Natural killer cell treated with Interleukin-12 subunit alpha and Interleukin-12 subunit beta and Interleukin-15 and Interleukin-18, amount 100 ng/mL, for 72 hours (primary cell): Measurements from ENCODE around the gene LIMA1. TPM values are rescaled to one million over a fixed set of nuclear protein-coding genes. Genes with fewer than 3 reads are reported as not detected.
"Not testable (repeated sequence)": the region's sequence is repeated elsewhere in the genome, so short reads cannot be mapped to it uniquely, and the experiment has no call there.

Source experiments
- ATAC-seq, 2 donors: fragments of 150-1000 bp; cut with Tn5 transposase in 1 of 2; sonication (Bioruptor Pico), chemical (Tn5 transposase) in 1 of 2; 2 replicates each; pipeline ENCODE4 v1.10.0; 2021
- DNase-seq: peaks from one replicate; pipeline ENCODE4 v3.0.0; 2022; ENCODE audit warnings: low spot score
- H3K27ac Mint-ChIP-seq, 2 donors: 1 replicate in 1 of 2; 2 replicates in 1 of 2; pipeline ENCODE4 v1.8.0; 2022; ENCODE audit warnings: mixed read lengths in 2 of 2, mild to moderate bottlenecking in 1 of 2, moderate library complexity in 1 of 2
- H3K27me3 Mint-ChIP-seq, 2 donors: 1 replicate in 1 of 2; 2 replicates in 1 of 2; pipeline ENCODE4 v1.8.0; 2022; ENCODE audit warnings: mixed read lengths in 2 of 2
- H3K36me3 Mint-ChIP-seq: one replicate; pipeline ENCODE4 v1.8.0; 2022; ENCODE audit warnings: mixed read lengths
- H3K4me1 Mint-ChIP-seq, 2 donors: 1 replicate in 1 of 2; 2 replicates in 1 of 2; pipeline ENCODE4 v1.8.0; 2022; ENCODE audit warnings: low read depth in 2 of 2, mixed read lengths in 2 of 2, mild to moderate bottlenecking in 1 of 2
- H3K4me3 Mint-ChIP-seq: one replicate; pipeline ENCODE4 v1.8.0; 2022; ENCODE audit warnings: mixed read lengths
- H3K9me3 Mint-ChIP-seq: 2 replicates; pipeline ENCODE4 v1.8.0; 2022; ENCODE audit warnings: mixed read lengths
- total RNA-seq, 2 donors: library from RNA; stranded (reverse); gene quantifications; one replicate each; pipeline ENCODE4 v1.2.3, GENCODE V29; 2022

LIMA1 gene
- total RNA-seq, 2 donors from 2014 or later: 15.3 to 41.3 TPM

DNA sequence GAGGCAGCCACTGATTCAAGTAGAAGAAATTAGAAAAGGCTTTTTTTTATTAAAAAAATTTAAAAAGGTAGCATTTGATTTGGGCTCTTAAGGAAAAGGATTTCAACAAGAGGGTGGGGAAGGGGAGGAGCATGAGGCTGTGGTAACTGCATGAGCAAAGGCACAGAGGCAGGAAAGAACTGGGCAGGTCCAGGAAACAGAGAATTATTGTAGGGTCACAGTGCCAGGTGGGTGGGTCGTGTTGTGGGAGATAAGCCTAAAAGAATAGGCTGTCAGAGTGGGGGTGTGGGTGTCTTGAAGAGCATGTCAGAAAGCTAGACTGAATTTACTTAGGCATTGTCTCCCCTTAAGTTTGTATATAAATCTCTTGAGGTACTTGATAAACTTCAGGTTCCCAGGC, 7.8 kb downstream of the LIMA1 start:
- Mint-ChIP-seq H3K4me3 (no peak overlapping the region), H3K27me3 (no peaks in the 10 kb centered on the region), H3K36me3 (no peaks in the 10 kb centered on the region), H3K27ac (no peak overlapping the region), H3K4me1 (no peaks in the 10 kb centered on the region), H3K9me3 (no peaks in the 10 kb centered on the region)
- ATAC-seq: no peak
- no peak for DNase-seq

DNA sequence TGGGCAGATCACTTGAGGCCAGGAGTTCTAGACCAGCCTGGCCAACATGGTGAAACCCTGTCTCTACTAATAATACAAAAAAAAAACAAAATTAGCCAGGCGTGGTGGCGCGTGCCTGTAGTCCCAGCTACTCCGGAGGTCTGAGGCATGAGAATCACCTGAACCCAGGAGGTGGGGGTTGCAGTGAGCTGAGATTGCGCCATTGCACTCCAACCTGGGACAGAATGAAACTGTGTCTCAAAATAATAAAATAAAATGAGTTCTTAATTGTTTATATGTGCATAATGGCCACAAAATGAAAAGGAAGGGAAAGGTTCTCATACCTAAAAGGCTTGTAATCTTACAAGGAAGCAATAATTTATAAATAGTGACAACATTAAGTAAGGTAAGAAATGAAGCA, 8.2 kb downstream of the LIMA1 start:
- not testable (repeated sequence) for DNase-seq, H3K36me3 Mint-ChIP-seq, H3K9me3 Mint-ChIP-seq, H3K27me3 Mint-ChIP-seq, H3K4me3 Mint-ChIP-seq, H3K4me1 Mint-ChIP-seq, H3K27ac Mint-ChIP-seq, ATAC-seq

GRCh38 chr12:50271724-50272247, 11.5 kb downstream of the LIMA1 start:
- ATAC-seq (no peak), DNase-seq (no peak)
- H3K4me1 Mint-ChIP-seq: no peaks in the 10 kb centered on the region
- H3K27me3 Mint-ChIP-seq: no peaks in the 10 kb centered on the region
- no peak overlapping the region for H3K27ac Mint-ChIP-seq
- H3K36me3 Mint-ChIP-seq: no peaks in the 10 kb centered on the region
- H3K4me3 Mint-ChIP-seq: no peak overlapping the region
- H3K9me3 Mint-ChIP-seq: no peaks in the 10 kb centered on the region

DNA sequence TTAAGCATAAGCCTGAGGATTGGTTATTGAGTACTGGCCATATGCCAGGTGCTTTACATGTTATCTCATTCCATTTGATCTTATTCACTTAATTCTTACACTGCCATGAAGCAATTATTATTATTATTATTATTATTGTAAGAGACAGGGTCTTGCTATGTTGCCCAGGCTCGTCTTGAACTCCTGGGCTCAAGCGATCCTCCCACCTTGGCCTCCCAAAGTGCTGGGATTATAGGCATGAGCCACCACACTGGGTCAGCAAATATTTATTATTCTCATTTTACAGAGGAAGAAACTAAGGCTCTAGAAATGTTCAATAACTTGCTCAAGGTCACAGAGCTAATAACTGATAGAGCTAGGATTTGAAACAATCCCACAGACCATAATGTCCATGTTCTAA, 14.8 kb downstream of the LIMA1 start:
- Mint-ChIP-seq H3K9me3 (no peaks in the 10 kb centered on the region), H3K36me3 (no peaks in the 10 kb centered on the region), H3K27ac (no peak overlapping the region), H3K27me3 (no peaks in the 10 kb centered on the region), H3K4me3 (no peak overlapping the region), H3K4me1 (no peaks in the 10 kb centered on the region)
- ATAC-seq (no peak), DNase-seq (no peak)

GRCh38 chr12:50265770-50266524, 17.4 kb downstream of the LIMA1 start:
- ATAC-seq (no peak), DNase-seq (no peak)
- Mint-ChIP-seq H3K27ac (no peak overlapping the region), H3K4me3 (no peak overlapping the region), H3K4me1 (no peaks in the 10 kb centered on the region), H3K9me3 (no peaks in the 10 kb centered on the region), H3K27me3 (no peaks in the 10 kb centered on the region), H3K36me3 (no peaks in the 10 kb centered on the region)

DNA sequence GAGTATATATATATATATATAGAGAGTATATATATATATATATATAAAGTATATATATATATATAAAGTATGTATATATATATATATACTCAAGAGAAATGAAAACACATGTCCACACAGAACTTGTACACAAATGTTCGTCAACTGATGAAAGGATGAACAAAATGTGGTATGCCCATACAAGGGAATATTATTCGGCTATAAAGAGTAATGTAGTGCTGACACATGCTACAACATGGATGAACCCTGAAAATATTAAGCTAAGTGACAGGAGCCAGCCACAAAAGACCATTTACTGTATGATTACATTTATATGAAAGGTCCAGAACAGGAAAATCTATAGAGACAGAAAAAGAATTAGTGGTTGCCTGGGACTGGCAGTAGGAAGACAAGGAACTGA, 19.5 kb downstream of the LIMA1 start:
- Mint-ChIP-seq H3K4me3 (no peak overlapping the region), H3K27me3 (no peaks in the 10 kb centered on the region)
- no peak for ATAC-seq

DNA sequence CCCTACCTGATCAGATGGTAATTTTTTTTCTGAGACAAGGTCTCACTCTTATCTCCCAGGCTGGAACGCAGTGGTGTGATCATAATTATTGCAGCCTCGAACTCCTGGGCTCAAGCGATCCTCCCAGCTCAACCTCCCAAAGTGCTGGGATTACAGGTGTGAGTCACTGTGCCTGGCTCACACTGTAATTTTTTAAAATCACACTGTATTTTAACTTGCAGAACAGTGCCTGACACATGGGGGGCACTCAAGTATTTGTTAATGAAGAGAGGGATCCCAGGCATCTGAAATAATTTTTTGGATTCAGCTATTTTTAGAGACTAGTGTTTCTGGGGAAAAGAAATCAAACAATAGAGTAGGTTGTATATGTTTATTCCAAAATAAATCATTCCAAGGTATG, 21.7 kb downstream of the LIMA1 start:
- Mint-ChIP-seq H3K27me3 (no peaks in the 10 kb centered on the region), H3K27ac (no peak overlapping the region), H3K36me3 (no peaks in the 10 kb centered on the region), H3K4me3 (no peak overlapping the region), H3K9me3 (no peaks in the 10 kb centered on the region), H3K4me1 (no peaks in the 10 kb centered on the region)
- DNase-seq (no peak), ATAC-seq (no peak)

More for the DNA sequence above, 19.5 kb downstream of the LIMA1 start:
- Mint-ChIP-seq H3K36me3 (no peaks in the 10 kb centered on the region), H3K4me1 (no peaks in the 10 kb centered on the region), H3K27ac (no peak overlapping the region), H3K9me3 (no peaks in the 10 kb centered on the region)
- no peak for DNase-seq

DNA sequence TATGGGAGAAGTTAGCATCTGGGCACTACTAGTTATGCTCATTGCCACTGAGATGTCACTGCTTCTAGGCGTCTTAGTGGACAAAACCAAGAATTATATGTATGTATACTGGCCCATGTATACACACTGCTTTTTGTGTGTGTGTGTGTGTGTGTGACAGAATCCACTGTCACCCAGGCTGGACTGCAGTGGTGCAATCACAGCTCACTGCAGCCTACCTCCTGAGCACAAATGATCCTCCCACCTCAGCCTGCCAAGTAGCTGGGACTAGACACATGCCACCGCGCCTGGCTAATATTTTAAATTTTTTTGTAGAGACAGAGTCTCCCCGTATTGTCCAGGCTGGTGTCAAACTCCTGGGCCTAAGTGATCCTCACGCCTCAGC, 25.2 kb downstream of the LIMA1 start:
- DNase-seq: no peak
- H3K27me3 Mint-ChIP-seq: no peaks in the 10 kb centered on the region
- H3K9me3 Mint-ChIP-seq: no peaks in the 10 kb centered on the region

GRCh38 chr12:50257236-50258166, 25.8 kb downstream of the LIMA1 start:
- no peak for ATAC-seq
- Mint-ChIP-seq H3K9me3 (no peaks in the 10 kb centered on the region), H3K36me3 (no peaks in the 10 kb centered on the region)

More for the DNA sequence above, 25.2 kb downstream of the LIMA1 start:
- no peaks in the 10 kb centered on the region for H3K36me3 Mint-ChIP-seq
- no peak for ATAC-seq
- no peak overlapping the region for H3K4me3 Mint-ChIP-seq
- peaks cover 0 to 7% of the 10 kb centered on the region in 2 donors for H3K4me1 Mint-ChIP-seq
- H3K27ac Mint-ChIP-seq: no peak overlapping the region

GRCh38 chr12:50256761-50257160, 26.6 kb downstream of the LIMA1 start:
- H3K4me3 Mint-ChIP-seq: no peak overlapping the region
- H3K27me3 Mint-ChIP-seq: peaks cover 0 to 2% of the 10 kb centered on the region in 2 donors
- H3K9me3 Mint-ChIP-seq: no peaks in the 10 kb centered on the region
- ATAC-seq (no peak), DNase-seq (no peak)
- H3K27ac Mint-ChIP-seq: no peak overlapping the region
- peaks cover 3 to 18% of the 10 kb centered on the region in 2 donors for H3K4me1 Mint-ChIP-seq
- peaks cover 4% of the 10 kb centered on the region for H3K36me3 Mint-ChIP-seq

More at GRCh38 chr12:50257236-50258166, 25.8 kb downstream of the LIMA1 start:
- no peak for DNase-seq
- H3K4me3 Mint-ChIP-seq: no peak overlapping the region
- no peaks in the 10 kb centered on the region for H3K27me3 Mint-ChIP-seq
- H3K4me1 Mint-ChIP-seq: peaks cover 0 to 13% of the 10 kb centered on the region in 2 donors
- no peak overlapping the region for H3K27ac Mint-ChIP-seq

- Mint-ChIP-seq H3K4me3 (no peak overlapping the region), H3K4me1 (peaks cover 6 to 27% of the 10 kb centered on the region in 2 donors), H3K9me3 (no peaks in the 10 kb centered on the region), H3K27ac (no peak overlapping the region), H3K27me3 (peaks cover 0 to 2% of the 10 kb centered on the region in 2 donors), H3K36me3 (peaks cover 10% of the 10 kb centered on the region)
- DNase-seq: no peak
- ATAC-seq: no peak
Observed at GRCh38 chr12:50252977-50253602, 30.2 kb downstream of the LIMA1 start.

DNA sequence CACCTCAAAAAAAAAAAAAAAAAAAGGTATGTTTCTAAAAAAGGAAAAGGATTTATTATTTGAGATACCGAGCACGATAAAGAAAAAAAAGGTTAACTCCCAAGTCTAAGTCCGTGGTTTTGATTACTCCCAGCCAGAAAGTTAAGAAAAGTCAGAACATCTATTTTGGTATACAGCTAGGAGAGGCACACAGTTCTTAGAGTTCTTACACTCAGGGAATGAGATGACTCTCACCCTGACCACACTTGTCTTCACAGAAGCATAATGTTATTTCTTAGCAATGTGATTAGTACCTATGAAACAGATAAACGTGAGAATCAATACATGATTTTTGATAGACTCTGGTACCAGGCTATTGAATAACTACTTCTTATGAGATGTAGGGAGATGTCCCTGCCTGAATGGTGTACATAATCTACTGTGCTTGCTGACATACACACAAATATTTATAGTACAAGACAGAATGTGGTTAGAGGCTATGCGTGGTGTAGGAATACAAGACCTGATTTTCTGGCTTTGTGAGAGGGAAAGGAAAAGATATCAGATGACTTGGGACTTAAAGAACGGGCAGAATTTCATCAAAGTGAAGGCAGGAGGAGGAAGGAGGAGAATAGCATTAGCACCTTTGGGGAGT, 31.6 kb downstream of the LIMA1 start:
- Mint-ChIP-seq H3K9me3 (no peaks in the 10 kb centered on the region), H3K27me3 (peaks cover 0 to 2% of the 10 kb centered on the region in 2 donors), H3K4me3 (peak overlapping the region; percentile 76), H3K27ac (peak overlapping the region; percentile 10 to 73), H3K36me3 (peaks cover 11% of the 10 kb centered on the region), H3K4me1 (peaks cover 9 to 33% of the 10 kb centered on the region in 2 donors)
- ATAC-seq (peak; percentile 64 to 81), DNase-seq (no peak)

GRCh38 chr12:50249464-50250182, 33.7 kb downstream of the LIMA1 start:
- peaks cover 14 to 46% of the 10 kb centered on the region in 2 donors for H3K4me1 Mint-ChIP-seq
- peaks cover 20% of the 10 kb centered on the region for H3K36me3 Mint-ChIP-seq
- no peak overlapping the region for H3K4me3 Mint-ChIP-seq
- H3K27ac Mint-ChIP-seq: no peak overlapping the region
- DNase-seq (no peak), ATAC-seq (no peak)
- H3K27me3 Mint-ChIP-seq: peaks cover 0 to 2% of the 10 kb centered on the region in 2 donors
- H3K9me3 Mint-ChIP-seq: no peaks in the 10 kb centered on the region
